ENCODE results near the gene RAB27B.

The RAB27B gene

DNA sequence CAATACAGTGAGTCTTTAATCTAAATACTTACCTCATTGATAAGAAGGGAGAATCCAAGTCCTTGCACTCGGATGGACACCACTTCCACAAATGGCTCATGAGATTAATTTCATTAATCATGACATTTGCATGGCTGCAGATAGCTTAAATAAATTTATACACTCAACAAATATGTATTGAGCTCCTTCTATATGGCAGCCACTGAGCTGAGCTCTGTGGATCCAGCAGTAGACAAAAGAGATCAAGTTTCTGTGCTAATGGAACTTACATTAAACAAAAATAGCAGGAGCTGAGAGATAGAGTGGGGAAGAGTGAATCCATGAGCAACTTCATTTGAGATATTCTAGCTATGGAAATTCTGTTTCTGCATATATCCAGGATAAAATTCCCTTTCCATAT is 44.4 kb downstream of the RAB27B start:
- no peak for DNase-seq

DNA sequence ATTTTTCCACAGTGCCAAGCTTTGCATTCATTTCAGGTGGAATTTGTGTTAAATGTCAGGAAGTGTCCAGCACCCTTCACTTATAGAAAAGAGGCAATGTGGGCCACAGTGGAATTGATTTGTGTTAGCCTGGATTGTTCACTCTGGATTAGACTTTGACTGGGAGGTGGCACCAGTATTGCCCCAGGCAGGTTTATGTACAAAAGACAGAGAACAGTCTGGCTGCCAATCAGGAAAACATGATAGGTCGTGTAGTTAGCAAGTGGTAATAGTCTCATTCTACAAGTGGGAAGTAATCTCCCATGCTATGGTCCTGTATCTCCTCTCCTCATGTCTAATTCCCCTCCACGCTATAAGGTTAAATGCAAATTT is 45.6 kb downstream of the RAB27B start:
- no peak for DNase-seq

- no peak for DNase-seq
These were observed 46.8 kb downstream of the RAB27B start for GRCh38 chr18:54875063-54875462.

- no peak for DNase-seq
These were observed 48.8 kb downstream of the RAB27B start for GRCh38 chr18:54877076-54877475.

DNA sequence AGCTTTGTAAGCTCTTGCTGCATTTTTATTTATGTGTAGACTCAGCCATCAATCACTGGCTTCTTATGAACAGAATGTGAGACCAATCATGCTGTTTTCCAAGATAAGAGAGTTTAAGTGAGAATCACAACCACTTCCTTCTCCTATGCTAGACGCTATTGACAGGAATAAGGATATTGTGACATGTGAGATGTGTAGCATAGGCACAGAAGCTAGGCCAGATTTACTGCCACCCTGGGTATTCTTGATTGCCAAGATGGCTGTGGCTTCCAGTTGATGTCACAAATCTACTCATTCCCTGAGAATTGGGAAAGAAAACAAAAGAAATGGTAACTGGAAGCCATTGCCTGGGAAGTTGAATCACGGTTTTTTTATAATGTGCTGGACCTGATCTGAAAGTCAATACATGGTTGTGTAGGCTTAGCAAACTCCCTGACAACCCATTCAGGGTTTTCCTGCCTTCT is 49.9 kb downstream of the RAB27B start:
- no peak for DNase-seq

GRCh38 chr18:54878659-54879358 is 50.5 kb downstream of the RAB27B start:
- DNase-seq = no peak

GRCh38 chr18:54879691-54880090 is 51.4 kb downstream of the RAB27B start:
- DNase-seq = no peak

DNA sequence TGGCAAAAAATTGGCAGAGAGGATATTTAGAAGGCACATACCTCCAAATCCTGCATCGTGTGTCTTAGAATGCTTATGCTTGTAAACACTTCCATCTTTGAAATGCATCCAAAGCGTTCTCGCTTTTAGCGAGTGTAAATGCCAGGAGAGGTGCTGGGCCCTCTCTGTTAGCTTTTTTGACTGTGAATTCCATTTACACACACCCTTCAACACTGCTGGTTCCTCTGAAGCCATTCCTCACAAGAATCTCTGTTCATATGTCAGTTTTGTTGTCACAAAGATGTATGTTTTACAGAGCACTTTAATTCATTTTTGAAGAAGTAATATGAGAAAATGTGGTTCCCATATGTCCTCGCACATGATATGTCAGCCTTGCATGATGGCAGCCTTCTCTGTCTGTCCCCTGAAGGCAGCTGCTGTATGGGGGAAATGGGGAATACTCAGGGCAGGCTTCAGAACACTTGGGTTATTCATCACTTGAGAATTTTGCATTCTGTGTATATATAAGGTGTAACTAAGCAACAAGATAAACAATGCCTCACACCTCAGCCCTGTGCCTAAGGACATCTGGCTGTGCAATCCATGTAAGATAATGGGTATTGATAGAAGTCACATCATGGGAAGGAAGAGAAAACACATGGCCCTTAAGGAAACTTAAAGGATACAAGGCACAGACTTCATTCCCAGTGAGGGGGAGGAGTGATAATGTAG is 52.3 kb downstream of the RAB27B start:
- DNase-seq = no peak

GRCh38 chr18:54881229-54881768 is 53.0 kb downstream of the RAB27B start:
- no peak for DNase-seq

DNA sequence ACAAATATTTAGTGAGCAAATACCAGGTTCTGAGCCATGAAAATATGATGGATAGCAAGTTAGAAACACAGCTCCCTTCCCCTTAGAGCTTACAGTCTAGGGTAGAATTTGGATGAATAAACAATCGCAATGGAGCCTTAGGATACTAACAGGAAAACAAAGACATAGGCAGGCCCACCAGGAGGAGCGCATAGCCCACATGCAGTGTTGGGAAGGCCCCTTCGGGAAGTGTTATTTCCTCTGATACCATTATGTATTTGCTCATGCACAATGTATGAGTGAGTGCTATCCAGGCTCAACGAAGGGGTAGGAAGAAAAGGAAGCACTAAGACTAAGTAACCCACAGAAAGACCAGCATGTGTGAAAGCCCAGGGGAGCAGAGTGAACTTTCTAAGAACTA is 54.0 kb downstream of the RAB27B start:
- no peak for DNase-seq

DNA sequence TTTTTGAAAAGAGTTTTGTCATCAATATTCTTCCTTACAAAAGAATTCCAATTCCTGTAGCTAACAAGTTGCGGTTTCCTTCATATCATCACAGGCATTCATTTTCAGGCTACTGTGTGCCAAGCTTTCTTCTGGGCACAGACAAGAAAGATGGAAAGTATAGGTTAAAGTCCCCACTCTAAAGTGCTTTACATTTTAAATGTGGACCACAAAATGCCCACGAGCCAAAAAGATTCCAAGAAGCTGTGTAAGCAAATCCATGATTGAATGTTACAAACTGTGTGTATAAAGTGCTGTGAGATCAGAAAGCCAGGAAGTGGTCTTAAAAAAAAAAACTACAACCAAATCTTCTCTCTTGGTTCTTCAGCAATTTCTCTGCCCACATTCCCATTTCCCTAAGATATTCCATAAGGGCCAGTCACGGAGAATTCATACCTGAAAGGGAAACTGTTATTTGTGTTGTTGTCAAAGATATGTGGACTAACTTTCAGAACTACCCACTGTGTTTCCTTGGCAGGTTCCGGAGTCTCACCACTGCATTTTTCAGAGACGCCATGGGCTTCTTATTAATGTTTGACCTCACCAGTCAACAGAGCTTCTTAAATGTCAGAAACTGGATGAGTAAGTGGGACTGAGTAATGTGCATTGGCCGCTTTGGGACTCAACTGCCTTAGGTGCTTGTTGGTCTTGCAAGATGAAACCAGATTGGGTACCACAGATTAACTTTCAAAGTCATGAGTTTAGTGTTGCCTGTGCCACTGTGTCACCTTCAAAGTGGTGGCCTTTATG is 55.7 kb downstream of the RAB27B start:
- no peak for DNase-seq

GRCh38 chr18:54888378-54888777 is 60.1 kb downstream of the RAB27B start:
- no peak for DNase-seq

DNA sequence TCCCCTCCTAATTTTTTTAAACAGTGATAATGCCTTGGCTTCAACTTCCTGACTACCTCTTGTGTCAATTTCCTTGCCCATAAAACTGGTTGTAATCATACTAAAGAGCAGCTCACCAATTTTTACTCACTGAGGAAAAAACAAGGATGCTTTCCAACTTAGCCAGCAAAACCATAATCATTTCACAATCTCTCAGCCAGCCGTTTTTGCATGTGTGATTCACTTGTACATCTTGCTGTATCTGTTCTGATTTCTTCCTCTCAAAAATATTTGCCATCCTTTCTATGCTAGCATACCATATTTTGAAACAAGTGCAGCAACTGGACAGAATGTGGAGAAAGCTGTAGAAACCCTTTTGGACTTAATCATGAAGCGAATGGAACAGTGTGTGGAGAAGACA is 60.7 kb downstream of the RAB27B start:
- DNase-seq = no peak

DNA sequence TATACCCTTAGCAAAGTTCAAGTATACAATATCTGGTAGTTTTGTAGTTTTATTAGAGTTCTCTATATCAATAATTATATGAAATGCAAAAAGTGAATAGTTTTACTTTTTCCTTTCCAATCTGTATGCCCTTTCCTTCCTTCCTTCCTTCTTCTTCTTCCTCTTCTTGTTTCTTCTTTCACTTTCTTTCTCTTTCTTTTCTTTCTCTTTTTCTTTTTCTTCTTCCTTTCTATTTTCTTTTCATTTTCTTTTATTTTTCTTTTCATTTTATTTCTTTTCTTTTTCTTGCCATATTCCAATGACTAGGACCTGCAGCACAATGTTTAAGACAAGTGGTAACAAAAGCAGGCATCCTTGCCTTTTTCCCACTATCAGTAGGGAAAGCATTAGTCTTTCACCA is 71.2 kb downstream of the RAB27B start:
- DNase-seq = no peak

- DNase-seq = no peak
These were observed 72.0 kb downstream of the RAB27B start for GRCh38 chr18:54900290-54900689.

DNA sequence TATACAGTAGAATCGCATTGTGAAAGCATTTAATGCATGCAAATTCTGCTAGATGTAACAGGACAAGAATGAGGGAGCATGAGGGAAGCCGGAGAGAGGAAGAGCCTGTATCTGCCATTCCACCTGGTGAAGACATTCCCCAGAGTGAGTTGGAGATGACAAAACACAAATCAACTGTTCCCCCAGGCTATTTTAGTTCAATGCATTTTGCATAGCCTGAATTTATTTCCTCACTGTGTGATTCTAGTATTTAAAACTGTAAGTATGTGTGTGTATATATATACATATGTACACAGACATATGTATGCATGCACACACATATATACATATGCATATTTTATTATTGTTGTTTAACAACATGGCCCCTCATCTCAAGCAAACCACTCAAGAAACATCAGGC is 76.3 kb downstream of the RAB27B start:
- no peak for DNase-seq

DNA sequence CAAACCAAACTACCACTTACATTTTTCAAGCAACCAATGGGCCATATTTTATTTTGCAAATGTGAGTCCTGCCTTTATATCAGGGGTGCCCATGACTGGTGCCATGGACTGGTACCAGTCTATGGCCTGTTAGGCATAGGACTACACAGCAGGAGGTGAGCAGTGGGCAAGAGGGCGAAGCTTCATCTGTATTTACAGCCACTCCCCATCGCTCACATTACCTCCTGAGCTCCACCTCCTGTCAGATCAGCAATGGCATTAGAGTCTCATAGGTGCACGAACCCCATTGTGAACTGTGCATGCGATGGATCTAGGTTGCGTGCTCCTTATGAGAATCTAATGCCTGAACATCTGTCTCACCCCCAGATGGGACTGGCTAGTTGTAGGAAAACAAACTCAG is 77.4 kb downstream of the RAB27B start:
- no peak for DNase-seq

GRCh38 chr18:54906331-54907185 is 78.3 kb downstream of the RAB27B start:
- DNase-seq = no peak

DNA sequence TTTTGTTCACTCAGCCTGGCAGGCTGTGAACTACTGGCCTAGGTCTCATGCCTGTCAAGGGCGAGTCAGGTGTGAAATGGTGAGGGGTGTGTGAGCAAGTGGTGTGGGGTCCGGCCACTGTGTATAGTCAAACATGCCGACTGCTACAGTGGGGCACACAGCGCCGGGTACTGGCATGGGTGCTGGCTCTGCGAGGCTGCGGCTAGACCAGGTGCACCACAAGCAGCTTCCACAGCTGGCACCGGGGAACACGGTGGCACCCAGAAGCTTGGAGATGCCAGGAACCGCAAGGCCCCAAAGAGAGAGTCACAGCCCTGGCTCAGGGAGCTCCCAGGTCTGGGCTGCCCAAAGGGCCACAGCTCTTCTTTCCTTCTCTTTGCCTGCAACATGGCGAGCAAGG is 81.3 kb downstream of the RAB27B start:
- no peak for DNase-seq

- no peak for DNase-seq
These were observed 82.1 kb downstream of the RAB27B start for GRCh38 chr18:54910161-54910919.

DNA sequence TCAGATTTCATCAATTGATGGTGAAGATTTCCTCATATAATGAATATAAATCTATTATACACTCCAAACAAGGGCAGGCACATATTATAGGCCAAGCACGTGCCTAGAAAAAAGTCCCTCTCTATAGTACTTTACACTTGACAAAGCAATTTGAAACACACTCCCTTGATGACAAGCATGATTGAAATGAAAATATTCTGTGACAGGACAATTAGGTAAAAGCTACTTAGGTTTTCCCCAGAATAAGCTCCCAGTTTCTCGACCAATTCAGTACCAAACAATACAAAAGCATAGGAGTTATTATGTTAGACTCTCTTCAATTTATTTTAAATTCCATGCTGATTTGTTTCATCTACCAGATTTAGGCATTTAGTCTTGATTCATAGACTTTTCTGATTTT is 83.3 kb downstream of the RAB27B start:
- DNase-seq = no peak

DNA sequence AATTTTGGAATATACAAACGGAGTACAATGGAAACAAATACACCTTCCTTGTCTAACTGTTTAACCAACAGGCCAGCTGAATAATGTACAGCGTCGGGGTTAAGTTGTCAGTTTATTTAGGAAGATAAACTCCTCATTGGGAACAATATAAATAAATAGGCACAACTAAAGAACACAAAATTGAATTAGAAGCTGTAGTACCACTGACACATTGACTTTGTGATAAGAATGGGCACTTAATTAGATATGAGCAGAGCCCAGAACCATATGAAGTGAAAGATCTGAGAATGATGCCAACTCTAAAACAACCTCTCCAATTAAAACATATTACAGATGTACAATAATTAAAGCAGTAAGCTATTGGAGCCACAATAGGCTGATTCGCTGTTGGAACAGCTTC is 86.5 kb downstream of the RAB27B start:
- DNase-seq = no peak
